Chondrocyte (in vitro differentiated cells): ENCODE measurements around the gene ACSL4. TPM values are rescaled to one million over a fixed set of nuclear protein-coding genes. Genes with fewer than 3 reads are reported as not detected.
"Not testable (repeated sequence)": the region's sequence is repeated elsewhere in the genome, so short reads cannot be mapped to it uniquely, and the experiment has no call there.

ENCODE experiments used
- DNase-seq: peaks from one replicate; pipeline ENCODE4 v3.0.0; 2021; ENCODE audit warnings: mixed read lengths, low spot score
- H3K27ac Mint-ChIP-seq: one replicate; pipeline ENCODE4 v1.8.0; 2021; ENCODE audit warnings: mild to moderate bottlenecking, moderate library complexity, mixed read lengths; ENCODE audit not compliant: unreplicated experiment
- H3K27me3 Mint-ChIP-seq: 2 replicates; pipeline ENCODE4 v1.8.0; 2021; ENCODE audit warnings: low read depth, mixed read lengths
- H3K36me3 Mint-ChIP-seq: 2 replicates; pipeline ENCODE4 v1.8.0; 2021; ENCODE audit warnings: low read depth, mixed read lengths
- H3K4me1 Mint-ChIP-seq: 2 replicates; pipeline ENCODE4 v1.8.0; 2021; ENCODE audit warnings: low read depth, mild to moderate bottlenecking, mixed read lengths
- H3K4me3 Mint-ChIP-seq: one replicate; pipeline ENCODE4 v1.8.0; 2021; ENCODE audit warnings: mild to moderate bottlenecking, moderate library complexity, mixed read lengths; ENCODE audit not compliant: unreplicated experiment
- H3K9me3 Mint-ChIP-seq: 2 replicates; pipeline ENCODE4 v1.8.0; 2021; ENCODE audit warnings: low read depth, mixed read lengths
- total RNA-seq: library from RNA; stranded (reverse); gene quantifications from 3 replicates; pipeline ENCODE4 v1.2.1, GENCODE V29; 2021
- TF ChIP-seq, protein P1 (sequence below): fragments of 200-600 bp; sonication (generic); IDR thresholded peaks from 2 replicates; pipeline ENCODE4 v1.5.0; 2021; ENCODE audit warnings: antibody characterized with exemption, mild to moderate bottlenecking, moderate library complexity

Gene ACSL4
- total RNA-seq, 1 donor from 2014 or later = 63.3 TPM

DNA sequence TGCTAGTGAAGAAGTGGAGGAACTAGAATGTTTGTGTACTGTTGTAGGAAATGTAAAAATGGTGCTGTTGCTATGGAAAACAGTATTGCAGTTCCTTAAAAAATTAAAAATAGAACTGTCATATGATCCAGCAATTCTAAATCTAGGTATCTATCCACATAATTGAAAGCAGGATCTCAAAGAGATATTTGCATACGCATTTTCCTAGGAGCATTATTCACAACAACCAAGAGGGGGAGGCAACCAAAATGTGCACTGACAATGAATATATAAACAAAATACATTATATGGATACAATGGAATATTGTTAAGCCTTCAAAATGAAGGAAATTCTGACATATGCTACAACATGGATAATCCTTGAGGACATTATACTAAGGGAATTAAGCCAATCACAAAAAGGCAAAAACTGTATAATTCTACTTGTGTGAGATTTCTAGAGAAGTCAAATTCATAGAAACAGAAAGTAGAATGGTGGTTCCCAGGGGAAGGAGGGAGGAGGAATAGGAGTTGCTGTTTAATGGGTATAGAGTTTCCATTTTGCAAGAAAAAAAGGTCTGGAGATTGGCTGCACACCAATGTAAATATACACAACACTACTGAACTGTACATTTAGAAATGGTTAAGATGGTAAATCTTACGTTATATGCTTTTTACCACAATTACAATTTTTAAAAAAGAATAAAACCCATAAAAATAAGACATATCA, 72.5 kb downstream of the ACSL4 start:
- TF ChIP-seq, protein P1, sequence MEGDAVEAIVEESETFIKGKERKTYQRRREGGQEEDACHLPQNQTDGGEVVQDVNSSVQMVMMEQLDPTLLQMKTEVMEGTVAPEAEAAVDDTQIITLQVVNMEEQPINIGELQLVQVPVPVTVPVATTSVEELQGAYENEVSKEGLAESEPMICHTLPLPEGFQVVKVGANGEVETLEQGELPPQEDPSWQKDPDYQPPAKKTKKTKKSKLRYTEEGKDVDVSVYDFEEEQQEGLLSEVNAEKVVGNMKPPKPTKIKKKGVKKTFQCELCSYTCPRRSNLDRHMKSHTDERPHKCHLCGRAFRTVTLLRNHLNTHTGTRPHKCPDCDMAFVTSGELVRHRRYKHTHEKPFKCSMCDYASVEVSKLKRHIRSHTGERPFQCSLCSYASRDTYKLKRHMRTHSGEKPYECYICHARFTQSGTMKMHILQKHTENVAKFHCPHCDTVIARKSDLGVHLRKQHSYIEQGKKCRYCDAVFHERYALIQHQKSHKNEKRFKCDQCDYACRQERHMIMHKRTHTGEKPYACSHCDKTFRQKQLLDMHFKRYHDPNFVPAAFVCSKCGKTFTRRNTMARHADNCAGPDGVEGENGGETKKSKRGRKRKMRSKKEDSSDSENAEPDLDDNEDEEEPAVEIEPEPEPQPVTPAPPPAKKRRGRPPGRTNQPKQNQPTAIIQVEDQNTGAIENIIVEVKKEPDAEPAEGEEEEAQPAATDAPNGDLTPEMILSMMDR = peak; percentile 32
- Mint-ChIP-seq H3K27me3 (no peaks in the 10 kb centered on the region), H3K27ac (peak overlapping the region; percentile 78)

DNA sequence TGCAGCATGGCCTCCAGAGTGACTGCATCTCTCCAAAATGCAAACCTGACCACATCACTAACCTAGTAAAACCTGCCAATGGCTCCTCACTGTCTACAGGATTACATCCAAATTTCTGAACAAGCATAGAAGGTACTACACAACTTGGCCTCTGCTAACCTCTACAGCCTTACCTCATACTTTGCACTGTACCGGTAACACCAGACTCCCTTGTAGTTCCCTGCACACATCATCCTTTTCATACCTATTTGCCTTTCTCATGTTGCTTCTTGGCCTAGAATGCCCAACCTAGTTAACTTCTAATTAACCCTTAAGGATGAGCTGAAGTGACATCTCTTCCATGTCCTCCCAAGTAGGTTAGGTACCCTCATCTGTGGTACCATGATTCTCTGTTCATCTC, 74.7 kb downstream of the ACSL4 start:
- Mint-ChIP-seq H3K27me3 (no peaks in the 10 kb centered on the region), H3K36me3 (peaks cover 32% of the 10 kb centered on the region), H3K4me1 (peaks cover 23% of the 10 kb centered on the region), H3K4me3 (no peak overlapping the region), H3K27ac (no peak overlapping the region), H3K9me3 (peaks cover 5% of the 10 kb centered on the region)
- DNase-seq = no peak
- TF ChIP-seq, protein P1 = no peak

More for the DNA sequence above, 72.5 kb downstream of the ACSL4 start:
- H3K9me3 Mint-ChIP-seq = peaks cover 5% of the 10 kb centered on the region
- no peak for DNase-seq
- peaks cover 41% of the 10 kb centered on the region for H3K36me3 Mint-ChIP-seq
- H3K4me3 Mint-ChIP-seq = no peak overlapping the region
- peaks cover 23% of the 10 kb centered on the region for H3K4me1 Mint-ChIP-seq

DNA sequence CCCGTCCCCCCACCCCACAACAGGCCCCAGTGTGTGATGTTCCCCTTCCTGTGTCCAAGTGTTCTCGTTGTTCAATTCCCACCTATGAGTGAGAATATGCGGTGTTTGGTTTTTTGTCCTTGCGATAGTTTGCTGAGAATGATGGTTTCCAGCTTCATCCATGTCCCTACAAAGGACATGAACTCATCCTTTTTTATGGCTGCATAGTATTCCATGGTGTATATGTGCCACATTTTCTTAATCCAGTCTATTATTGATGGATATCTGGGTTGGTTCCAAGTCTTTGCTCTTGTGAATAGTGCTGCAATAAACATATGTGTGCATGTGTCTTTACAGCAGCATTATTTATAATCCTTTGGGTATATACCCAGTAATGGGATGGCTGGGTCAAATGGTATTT, 75.7 kb downstream of the ACSL4 start:
- not testable (repeated sequence) for H3K27me3 Mint-ChIP-seq, H3K4me3 Mint-ChIP-seq, H3K27ac Mint-ChIP-seq, H3K9me3 Mint-ChIP-seq, DNase-seq
- Mint-ChIP-seq H3K4me1 (peaks cover 23% of the 10 kb centered on the region), H3K36me3 (peaks cover 24% of the 10 kb centered on the region)

DNA sequence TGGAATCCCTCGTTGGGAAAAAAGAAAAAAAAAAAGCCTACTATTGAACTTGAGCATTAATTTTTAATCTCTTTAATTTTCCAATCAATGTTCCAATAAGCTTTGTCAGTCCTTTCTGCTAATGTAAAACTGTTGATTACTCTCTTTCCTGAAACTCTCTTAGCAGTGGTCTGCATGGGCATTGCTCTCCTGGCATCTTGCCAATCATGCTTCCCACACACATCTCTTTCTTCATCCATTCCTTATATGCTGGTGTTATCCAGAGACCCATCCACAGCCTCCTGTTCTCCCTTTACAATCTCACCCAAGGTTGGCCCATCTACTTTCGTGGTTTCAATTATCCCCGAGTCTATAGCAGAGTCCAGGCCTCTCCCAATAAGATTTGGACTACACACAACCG, 76.3 kb downstream of the ACSL4 start:
- Mint-ChIP-seq H3K27me3 (no peaks in the 10 kb centered on the region), H3K27ac (no peak overlapping the region), H3K4me1 (peaks cover 23% of the 10 kb centered on the region), H3K36me3 (peaks cover 21% of the 10 kb centered on the region), H3K4me3 (no peak overlapping the region), H3K9me3 (peaks cover 5% of the 10 kb centered on the region)
- TF ChIP-seq, protein P1 = no peak
- no peak for DNase-seq

DNA sequence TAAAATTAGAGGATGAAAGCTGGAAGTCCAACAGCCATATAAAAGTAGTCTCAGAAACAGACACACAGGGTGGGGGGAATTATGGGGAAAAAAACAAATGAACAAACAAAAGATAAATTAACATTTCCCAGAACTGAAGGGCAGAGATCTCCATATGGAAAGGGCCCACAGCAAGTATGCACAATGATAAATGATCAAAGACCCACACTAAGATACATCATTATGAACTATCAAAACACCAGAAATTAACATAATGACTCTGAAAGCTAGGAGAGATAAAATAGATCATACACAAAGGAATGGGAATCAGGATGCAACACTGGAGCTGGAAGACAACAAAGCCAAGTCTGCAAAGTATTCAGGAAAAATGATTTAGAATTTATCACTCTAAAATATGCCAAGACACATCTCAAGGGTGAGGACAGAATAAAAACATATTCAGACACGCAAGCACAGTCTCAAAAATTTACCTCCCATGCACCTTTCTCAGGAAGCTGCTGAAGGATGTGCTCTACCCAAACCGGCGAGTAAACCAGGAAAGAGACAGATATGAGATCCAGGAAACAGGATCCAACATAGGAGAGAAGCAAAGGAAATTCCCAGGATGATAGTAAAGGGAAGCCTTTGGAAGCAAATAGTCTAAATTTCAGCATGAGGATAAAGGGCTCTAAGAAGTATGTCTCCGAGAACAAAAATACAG, 77.4 kb downstream of the ACSL4 start:
- Mint-ChIP-seq H3K27me3 (no peaks in the 10 kb centered on the region), H3K4me1 (peaks cover 16% of the 10 kb centered on the region)

More for the DNA sequence above, 77.4 kb downstream of the ACSL4 start:
- TF ChIP-seq, protein P1 = no peak
- peak overlapping the region; percentile 15 for H3K27ac Mint-ChIP-seq
- H3K9me3 Mint-ChIP-seq = peaks cover 5% of the 10 kb centered on the region
- no peak overlapping the region for H3K4me3 Mint-ChIP-seq
- no peak for DNase-seq
- H3K36me3 Mint-ChIP-seq = peaks cover 19% of the 10 kb centered on the region
